Neuronal stem cell (in vitro differentiated cells): ENCODE results near the gene PAX7.

ENCODE experiments used
- DNase-seq: peaks from one replicate; pipeline ENCODE4 v3.0.0-alpha.2; 2013; ENCODE audit warnings: low spot score
- H2AFZ ChIP-seq: one replicate; pipeline ENCODE4 v1.6.1; 2013; ENCODE audit warnings: mild to moderate bottlenecking, low read length, inconsistent platforms
- H2AK5ac ChIP-seq: 2 replicates; pipeline ENCODE4 v1.6.1; 2013; ENCODE audit warnings: low read depth, mild to moderate bottlenecking, inconsistent platforms, low read length, moderate library complexity, mixed read lengths
- H2BK120ac ChIP-seq: 2 replicates; pipeline ENCODE4 v1.6.1; 2013; ENCODE audit warnings: low read depth, mild to moderate bottlenecking, inconsistent platforms, low read length, moderate library complexity, mixed read lengths
- H2BK12ac ChIP-seq: one replicate; pipeline ENCODE4 v1.6.1; 2013; ENCODE audit warnings: low read length, inconsistent platforms
- H2BK15ac ChIP-seq: 2 replicates; pipeline ENCODE4 v1.6.1; 2013; ENCODE audit warnings: mild to moderate bottlenecking, low read length, inconsistent platforms, mixed read lengths
- H2BK5ac ChIP-seq: one replicate; pipeline ENCODE4 v1.6.1; 2013; ENCODE audit warnings: inconsistent platforms, mild to moderate bottlenecking, low read length, moderate library complexity
- H3K14ac ChIP-seq: one replicate; pipeline ENCODE4 v1.6.1; 2013; ENCODE audit warnings: low read length, inconsistent platforms
- H3K18ac ChIP-seq: 2 replicates; pipeline ENCODE4 v1.6.1; 2013; ENCODE audit warnings: low read length, inconsistent platforms
- H3K23ac ChIP-seq: 2 replicates; pipeline ENCODE4 v1.6.1; 2013; ENCODE audit warnings: low read depth, mild to moderate bottlenecking, mixed read lengths, low read length, inconsistent platforms; ENCODE audit not compliant: poor library complexity
- H3K27ac ChIP-seq: replicated peaks from 3 replicates; pipeline ENCODE4 v1.5.1; 2013; ENCODE audit warnings: low read length, inconsistent platforms
- H3K27me3 ChIP-seq, 3 experiments: 2 replicates each; pipeline ENCODE4 v1.6.1; 2013; ENCODE audit warnings: low read length in 3 of 3, mild to moderate bottlenecking in 2 of 3, inconsistent platforms in 1 of 3, low read depth in 1 of 3, mixed read lengths in 1 of 3, moderate library complexity in 1 of 3; ENCODE audit not compliant: control insufficient read depth in 3 of 3, insufficient read depth in 3 of 3
- H3K36me3 ChIP-seq, 2 donors: replicated peaks in 1 of 2; 2 replicates each; pipeline ENCODE4 v1.6.1; 2013; ENCODE audit warnings: low read length in 2 of 2; ENCODE audit not compliant: control insufficient read depth in 2 of 2, insufficient read depth in 2 of 2
- H3K4ac ChIP-seq: 2 replicates; pipeline ENCODE4 v1.6.1; 2013; ENCODE audit warnings: inconsistent platforms, mild to moderate bottlenecking, low read length, moderate library complexity
- H3K4me1 ChIP-seq, 2 donors: 1 replicate in 1 of 2; 2 replicates in 1 of 2; pipeline ENCODE4 v1.6.1; 2013; ENCODE audit warnings: low read length in 2 of 2, low read depth in 1 of 2; ENCODE audit not compliant: control insufficient read depth in 2 of 2, insufficient read depth in 1 of 2
- H3K4me2 ChIP-seq: one replicate; pipeline ENCODE4 v1.6.1; 2013; ENCODE audit warnings: mild to moderate bottlenecking, low read length, inconsistent platforms; ENCODE audit not compliant: insufficient read depth, poor library complexity, severe bottlenecking
- H3K4me3 ChIP-seq, 2 donors: 2 replicates each; pipeline ENCODE4 v1.5.1; 2013; ENCODE audit warnings: low read length in 2 of 2, mild to moderate bottlenecking in 2 of 2, inconsistent platforms in 1 of 2, moderate library complexity in 1 of 2
- H3K79me1 ChIP-seq: one replicate; pipeline ENCODE4 v1.6.1; 2013; ENCODE audit warnings: low read depth, mild to moderate bottlenecking, inconsistent platforms, low read length, moderate library complexity
- H3K9ac ChIP-seq: one replicate; pipeline ENCODE4 v1.6.1; 2013; ENCODE audit warnings: mild to moderate bottlenecking, low read depth, low read length, inconsistent platforms; ENCODE audit not compliant: poor library complexity
- H3K9me3 ChIP-seq, 2 donors: replicated peaks in 1 of 2; 2 replicates each; pipeline versions ENCODE3 to v1.6.1; 2013; ENCODE audit warnings: low read length in 2 of 2, mild to moderate bottlenecking in 2 of 2, inconsistent platforms in 1 of 2, low read depth in 1 of 2, mixed read lengths in 1 of 2, moderate library complexity in 1 of 2; ENCODE audit not compliant: control insufficient read depth in 2 of 2, insufficient read depth in 1 of 2
- H4K8ac ChIP-seq: one replicate; pipeline ENCODE4 v1.6.1; 2013; ENCODE audit warnings: low read depth, mild to moderate bottlenecking, inconsistent platforms, low read length, moderate library complexity
- H4K91ac ChIP-seq: one replicate; pipeline ENCODE4 v1.6.1; 2013; ENCODE audit warnings: low read length, low read depth, mild to moderate bottlenecking, inconsistent platforms; ENCODE audit not compliant: poor library complexity
- WGBS, 2 donors: extraction: QIAGEN DNeasy Blood & Tissue Kit; methylation state at CpG; one replicate each; pipeline ENCODE4 v1.1.7; 2013; ENCODE audit warnings: missing lambda C conversion rate in 2 of 2, mixed read lengths in 1 of 2; ENCODE audit not compliant: insufficient read length in 2 of 2, insufficient replicate concordance in 1 of 2; ENCODE audit errors: extremely low coverage in 2 of 2; 5-methylcytosine and 5-hydroxymethylcytosine counted together

PAX7 gene

GRCh38 chr1:18612073-18612472 is 18.6 kb upstream of the PAX7 start:
- Histone ChIP-seq H3K4ac (no peak overlapping the region), H3K23ac (no peak overlapping the region), H3K9ac (no peak overlapping the region), H3K18ac (no peak overlapping the region), H3K27me3 (peaks cover 0 to 15% (median 5%) of the 10 kb centered on the region in 3 experiments), H2AK5ac (no peak overlapping the region), H3K4me2 (no peak overlapping the region), H2BK15ac (no peak overlapping the region), H2AFZ (no peak overlapping the region), H2BK5ac (no peak overlapping the region), H3K4me1 (peaks cover 0 to 4% of the 10 kb centered on the region in 2 donors), H3K14ac (no peak overlapping the region), H3K79me1 (no peaks in the 10 kb centered on the region), H2BK120ac (no peak overlapping the region), H3K9me3 (peaks cover 0 to 4% of the 10 kb centered on the region in 2 donors), H4K8ac (no peak overlapping the region), H3K27ac (no peak overlapping the region), H3K36me3 (no peaks in the 10 kb centered on the region), H4K91ac (no peak overlapping the region), H3K4me3 (no peak overlapping the region), H2BK12ac (no peak overlapping the region)
- no peak for DNase-seq
- WGBS, 2 donors, result no CpG with 5 or more reads among the region's 8 CpGs

- no peak overlapping the region for H2BK15ac ChIP-seq
- H4K91ac ChIP-seq, result no peak overlapping the region
- H2AFZ ChIP-seq, result no peak overlapping the region
- H3K14ac ChIP-seq, result no peak overlapping the region
- no CpG with 5 or more reads among the region's 7 CpGs for WGBS, 2 donors
- H3K27ac ChIP-seq, result no peak overlapping the region
- H3K27me3 ChIP-seq, result peaks cover 0 to 11% (median 5%) of the 10 kb centered on the region in 3 experiments
- H3K4me2 ChIP-seq, result no peak overlapping the region
- peak overlapping the region; percentile 36 for H3K18ac ChIP-seq
- H3K23ac ChIP-seq, result no peak overlapping the region
- no peak overlapping the region for H4K8ac ChIP-seq
- H3K36me3 ChIP-seq, result no peaks in the 10 kb centered on the region
- no peak overlapping the region for H2AK5ac ChIP-seq
- H3K4me1 ChIP-seq, result peaks cover 0 to 1% of the 10 kb centered on the region in 2 donors
- no peak for DNase-seq
- no peak overlapping the region for H2BK5ac ChIP-seq
- H2BK120ac ChIP-seq, result no peak overlapping the region
- H3K4me3 ChIP-seq, result no peak overlapping the region
- H3K9ac ChIP-seq, result no peak overlapping the region
- peaks cover 0 to 4% of the 10 kb centered on the region in 2 donors for H3K9me3 ChIP-seq
- H3K4ac ChIP-seq, result no peak overlapping the region
- no peak overlapping the region for H2BK12ac ChIP-seq
- no peaks in the 10 kb centered on the region for H3K79me1 ChIP-seq
These were observed 16.4 kb upstream of the PAX7 start for GRCh38 chr1:18614069-18614735.

- H2AFZ ChIP-seq, result no peak overlapping the region
- no peak for DNase-seq
- peaks cover 0 to 4% of the 10 kb centered on the region in 2 donors for H3K9me3 ChIP-seq
- no peak overlapping the region for H4K8ac ChIP-seq
- no peak overlapping the region for H3K4ac ChIP-seq
- peaks cover 0 to 1% of the 10 kb centered on the region in 2 donors for H3K4me1 ChIP-seq
- H3K36me3 ChIP-seq, result no peaks in the 10 kb centered on the region
- no peak overlapping the region for H3K14ac ChIP-seq
- no peaks in the 10 kb centered on the region for H3K79me1 ChIP-seq
- peaks cover 0 to 7% (median 5%) of the 10 kb centered on the region in 3 experiments for H3K27me3 ChIP-seq
- H3K4me3 ChIP-seq, result no peak overlapping the region
- H3K27ac ChIP-seq, result no peak overlapping the region
- H2BK12ac ChIP-seq, result no peak overlapping the region
- H4K91ac ChIP-seq, result no peak overlapping the region
- H3K4me2 ChIP-seq, result no peak overlapping the region
- H2BK120ac ChIP-seq, result no peak overlapping the region
- H2BK5ac ChIP-seq, result no peak overlapping the region
- H2AK5ac ChIP-seq, result no peak overlapping the region
- no peak overlapping the region for H2BK15ac ChIP-seq
- no peak overlapping the region for H3K9ac ChIP-seq
- WGBS, 2 donors, result no CpG with 5 or more reads among the region's 10 CpGs
- no peak overlapping the region for H3K18ac ChIP-seq
- H3K23ac ChIP-seq, result no peak overlapping the region
These were observed 11.8 kb upstream of the PAX7 start for GRCh38 chr1:18618546-18619466.

GRCh38 chr1:18619467-18619835 is 11.2 kb upstream of the PAX7 start:
- Histone ChIP-seq H3K18ac (no peak overlapping the region), H3K4ac (no peak overlapping the region), H3K4me3 (no peak overlapping the region), H2AK5ac (no peak overlapping the region), H4K8ac (no peak overlapping the region), H2BK12ac (no peak overlapping the region), H3K4me1 (peaks cover 0 to 1% of the 10 kb centered on the region in 2 donors), H2BK15ac (no peak overlapping the region), H3K9ac (no peak overlapping the region), H3K23ac (no peak overlapping the region), H3K27me3 (peaks cover 0 to 11% (median 2%) of the 10 kb centered on the region in 3 experiments), H2BK5ac (no peak overlapping the region), H2AFZ (no peak overlapping the region), H3K79me1 (no peaks in the 10 kb centered on the region), H2BK120ac (no peak overlapping the region), H3K9me3 (no peaks in the 10 kb centered on the region), H3K14ac (no peak overlapping the region), H3K27ac (no peak overlapping the region), H4K91ac (no peak overlapping the region), H3K4me2 (no peak overlapping the region), H3K36me3 (no peaks in the 10 kb centered on the region)
- no peak for DNase-seq
- WGBS, 2 donors, result no CpG with 5 or more reads among the region's 2 CpGs
